Measurements from ENCODE around the gene OTUD1. TPM values are rescaled to one million over a fixed set of nuclear protein-coding genes. Genes with fewer than 3 reads are reported as not detected.

The OTUD1 gene
- total RNA-seq, 1 donor, result 8.0 TPM

- DNase-seq (ENCODE audit: low read depth), result no peak
- TF ChIP-seq, protein P1, sequence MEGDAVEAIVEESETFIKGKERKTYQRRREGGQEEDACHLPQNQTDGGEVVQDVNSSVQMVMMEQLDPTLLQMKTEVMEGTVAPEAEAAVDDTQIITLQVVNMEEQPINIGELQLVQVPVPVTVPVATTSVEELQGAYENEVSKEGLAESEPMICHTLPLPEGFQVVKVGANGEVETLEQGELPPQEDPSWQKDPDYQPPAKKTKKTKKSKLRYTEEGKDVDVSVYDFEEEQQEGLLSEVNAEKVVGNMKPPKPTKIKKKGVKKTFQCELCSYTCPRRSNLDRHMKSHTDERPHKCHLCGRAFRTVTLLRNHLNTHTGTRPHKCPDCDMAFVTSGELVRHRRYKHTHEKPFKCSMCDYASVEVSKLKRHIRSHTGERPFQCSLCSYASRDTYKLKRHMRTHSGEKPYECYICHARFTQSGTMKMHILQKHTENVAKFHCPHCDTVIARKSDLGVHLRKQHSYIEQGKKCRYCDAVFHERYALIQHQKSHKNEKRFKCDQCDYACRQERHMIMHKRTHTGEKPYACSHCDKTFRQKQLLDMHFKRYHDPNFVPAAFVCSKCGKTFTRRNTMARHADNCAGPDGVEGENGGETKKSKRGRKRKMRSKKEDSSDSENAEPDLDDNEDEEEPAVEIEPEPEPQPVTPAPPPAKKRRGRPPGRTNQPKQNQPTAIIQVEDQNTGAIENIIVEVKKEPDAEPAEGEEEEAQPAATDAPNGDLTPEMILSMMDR (IDR thresholded peaks at IDR 0.05; ENCODE audit: insufficient read depth, low read length), result no peak
- no peak overlapping the region for H3K4me3 ChIP-seq (ENCODE audit: low read depth, low read length)
These were observed 1.9 kb upstream of the OTUD1 start for GRCh38 chr10:23436983-23437382.

DNA sequence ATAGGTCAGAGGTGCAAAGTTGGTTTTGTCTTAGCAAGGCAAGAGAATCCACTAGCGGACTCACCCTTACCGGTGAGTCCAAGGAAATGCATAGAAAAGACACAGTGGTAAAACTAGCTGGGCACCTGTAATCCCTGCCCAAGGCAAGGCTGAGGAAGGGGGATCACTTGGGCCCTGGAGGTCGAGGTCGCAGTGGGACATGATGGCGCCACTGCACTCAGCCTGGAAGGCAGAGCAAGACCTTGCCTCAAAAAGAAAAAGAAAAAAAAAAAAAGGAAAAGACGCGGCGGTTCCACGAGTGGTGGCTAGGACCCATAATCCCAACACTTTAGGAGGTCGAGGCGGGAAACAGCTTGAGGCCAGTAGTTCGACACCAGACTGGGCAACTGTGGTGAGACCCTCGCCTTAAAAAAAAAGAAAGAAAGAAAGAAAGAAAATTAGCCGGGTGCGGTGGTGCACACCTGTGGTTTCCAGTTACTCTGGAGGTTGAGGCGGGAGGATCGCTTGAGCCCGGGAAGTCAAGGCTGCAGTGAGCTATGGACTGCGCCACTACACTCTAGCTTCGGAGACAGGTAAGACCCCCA is 820 bp upstream of the OTUD1 start:
- H3K4me3 ChIP-seq (ENCODE audit: low read depth, low read length), result peak overlapping the region; percentile 71
- TF ChIP-seq, protein P1 (IDR thresholded peaks at IDR 0.05; ENCODE audit: insufficient read depth, low read length), result no peak
- DNase-seq (ENCODE audit: low read depth), result no peak

- peak; percentile 6 for DNase-seq (ENCODE audit: low read depth)
- TF ChIP-seq, protein P1 (IDR thresholded peaks at IDR 0.05; ENCODE audit: insufficient read depth, low read length), result no peak
- H3K4me3 ChIP-seq (ENCODE audit: low read depth, low read length), result peak overlapping the region; percentile 85
These were observed 631 bp downstream of the OTUD1 start for GRCh38 chr10:23439452-23439960.

- peak; percentile 49 for DNase-seq (ENCODE audit: low read depth)
- TF ChIP-seq, protein P1 (IDR thresholded peaks at IDR 0.05; ENCODE audit: insufficient read depth, low read length), result no peak
- H3K4me3 ChIP-seq (ENCODE audit: low read depth, low read length), result peak overlapping the region; percentile 85
These were observed 1.4 kb downstream of the OTUD1 start for GRCh38 chr10:23439961-23440889.

GRCh38 chr10:23441251-23441650 is 2.4 kb downstream of the OTUD1 start:
- TF ChIP-seq, protein P1 (IDR thresholded peaks at IDR 0.05; ENCODE audit: insufficient read depth, low read length), result no peak
- H3K4me3 ChIP-seq (ENCODE audit: low read depth, low read length), result peak overlapping the region; percentile 85
- peak; percentile 33 for DNase-seq (ENCODE audit: low read depth)

GRCh38 chr10:23442936-23443335 is 4.1 kb downstream of the OTUD1 start:
- DNase-seq (ENCODE audit: low read depth), result peak; percentile 18
- peak overlapping the region; percentile 15 for H3K4me3 ChIP-seq (ENCODE audit: low read depth, low read length)
- TF ChIP-seq, protein P1 (IDR thresholded peaks at IDR 0.05; ENCODE audit: insufficient read depth, low read length), result no peak
